CMK (cell line): Measurements from ENCODE around the gene NEU4.
"Not testable (repeated sequence)": the region's sequence is repeated elsewhere in the genome, so short reads cannot be mapped to it uniquely, and the experiment has no call there.

Experiments used
- DNase-seq: peaks from one replicate; pipeline ENCODE4 v3.0.0-alpha.2; 2010; ENCODE audit warnings: low read depth

The NEU4 gene

GRCh38 chr2:241808721-241809382 is at the start of gene NEU4:
TSS of gene NEU4 (plus strand) at chr2:241809193. CDS start at chr2:241814485, 5,292 bp downstream.
- no peak for DNase-seq

- DNase-seq, result not testable (repeated sequence)
Observed at GRCh38 chr2:241759893-241760292, 49.1 kb upstream of the NEU4 start.

GRCh38 chr2:241760301-241760771 is 48.7 kb upstream of the NEU4 start:
- no peak for DNase-seq

GRCh38 chr2:241762321-241762932 is 46.6 kb upstream of the NEU4 start:
- no peak for DNase-seq

- no peak for DNase-seq
Observed at GRCh38 chr2:241762933-241763369, 46.0 kb upstream of the NEU4 start.

GRCh38 chr2:241763551-241764274 is 45.3 kb upstream of the NEU4 start:
- DNase-seq, result no peak

GRCh38 chr2:241764275-241765241 is 44.4 kb upstream of the NEU4 start:
- no peak for DNase-seq

- DNase-seq, result no peak
Observed at GRCh38 chr2:241767464-241768250, 41.3 kb upstream of the NEU4 start.

- no peak for DNase-seq
Observed at GRCh38 chr2:241768251-241768711, 40.7 kb upstream of the NEU4 start.

- no peak for DNase-seq
Observed at GRCh38 chr2:241768850-241769249, 40.1 kb upstream of the NEU4 start.

- DNase-seq, result no peak
Observed at GRCh38 chr2:241769819-241770184, 39.2 kb upstream of the NEU4 start.

- DNase-seq, result no peak
Observed at GRCh38 chr2:241770185-241770935, 38.6 kb upstream of the NEU4 start.

GRCh38 chr2:241770936-241771285 is 38.1 kb upstream of the NEU4 start:
- DNase-seq, result no peak

GRCh38 chr2:241771286-241772062 is 37.5 kb upstream of the NEU4 start:
- no peak for DNase-seq

- peak; percentile 8 for DNase-seq
Observed at GRCh38 chr2:241772063-241772499, 36.9 kb upstream of the NEU4 start.

GRCh38 chr2:241773511-241774418 is 35.2 kb upstream of the NEU4 start:
- no peak for DNase-seq

- no peak for DNase-seq
Observed at GRCh38 chr2:241774419-241775222, 34.4 kb upstream of the NEU4 start.
